NCI-H2227 (cell line): Measurements from ENCODE around the gene RAPGEF5.

Source experiments
- DNase-seq: peaks from one replicate; lab custom pipeline; 2025; ENCODE audit not compliant: unreplicated experiment; lab: John Stamatoyannopoulos, UW

Gene RAPGEF5

GRCh38 chr7:22129166-22129565 is 227.8 kb downstream of the RAPGEF5 start:
- DNase-seq, result no peak

GRCh38 chr7:22128528-22128920 is 228.4 kb downstream of the RAPGEF5 start:
- DNase-seq, result no peak

- DNase-seq, result no peak
Observed at GRCh38 chr7:22127835-22128527, 229.0 kb downstream of the RAPGEF5 start.

GRCh38 chr7:22125436-22125835 is 231.5 kb downstream of the RAPGEF5 start:
- DNase-seq, result no peak

- no peak for DNase-seq
Observed at GRCh38 chr7:22124941-22125340, 232.0 kb downstream of the RAPGEF5 start.

GRCh38 chr7:22123139-22123538 is 233.8 kb downstream of the RAPGEF5 start:
- no peak for DNase-seq

- no peak for DNase-seq
Observed at GRCh38 chr7:22121702-22122474, 235.1 kb downstream of the RAPGEF5 start.

GRCh38 chr7:22120391-22121053 is 236.4 kb downstream of the RAPGEF5 start:
- DNase-seq, result no peak

- no peak for DNase-seq
Observed at GRCh38 chr7:22117222-22117621, 239.7 kb downstream of the RAPGEF5 start.

GRCh38 chr7:22116451-22117030 is 240.4 kb downstream of the RAPGEF5 start:
- DNase-seq, result no peak

GRCh38 chr7:22115689-22116088 is 241.3 kb downstream of the RAPGEF5 start:
- DNase-seq, result no peak

GRCh38 chr7:22114440-22114981 is 242.4 kb downstream of the RAPGEF5 start:
- DNase-seq, result no peak

- no peak for DNase-seq
Observed at GRCh38 chr7:22113041-22113440, 243.9 kb downstream of the RAPGEF5 start.

GRCh38 chr7:22111661-22112060 is 245.3 kb downstream of the RAPGEF5 start:
- DNase-seq, result no peak

GRCh38 chr7:22110881-22111280 is 246.1 kb downstream of the RAPGEF5 start:
- DNase-seq, result no peak

- peak; percentile 87 for DNase-seq
Observed at GRCh38 chr7:22110227-22110839, 246.6 kb downstream of the RAPGEF5 start.

GRCh38 chr7:22109761-22110160 is 247.2 kb downstream of the RAPGEF5 start:
- DNase-seq, result peak; percentile 18

GRCh38 chr7:22108151-22108845 is 248.7 kb downstream of the RAPGEF5 start:
- no peak for DNase-seq

GRCh38 chr7:22105550-22105949 is 251.4 kb downstream of the RAPGEF5 start:
- no peak for DNase-seq
